Endothelial cell of umbilical vein (primary cell): Measurements from ENCODE around the gene ARRDC2.

Source experiments
- EZH2 ChIP-seq: IDR thresholded peaks from 2 replicates; pipeline ENCODE4 v1.6.1; 2012; ENCODE audit warnings: borderline replicate concordance, low read depth, mild to moderate bottlenecking, moderate library complexity, low read length, inconsistent platforms; ENCODE audit not compliant: severe bottlenecking
- POLR2A ChIP-seq: IDR thresholded peaks from 2 replicates; pipeline ENCODE4 v1.6.1; 2012; ENCODE audit warnings: low read depth, mild to moderate bottlenecking, control low read depth, low read length

GRCh38 chr19:17963936-17964691 is 43.9 kb upstream of the ARRDC2 start:
- no peak for TF ChIP-seq EZH2
- no peak for TF ChIP-seq POLR2A
